K562 (cell line): ENCODE results near the gene ZNRF2. TPM values are rescaled to one million over a fixed set of nuclear protein-coding genes. Genes with fewer than 3 reads are reported as not detected.

Experiments
- ARID2 ChIP-seq: fragments of 450-650 bp; IDR thresholded peaks from 2 replicates; pipeline ENCODE4 v1.6.1; 2017; ENCODE audit warnings: antibody characterized with exemption, mild to moderate bottlenecking
- BACH1 ChIP-seq: fragments of 200-800 bp; sonication (Bioruptor generic); IDR thresholded peaks from 2 replicates; pipeline ENCODE4 v1.6.1; 2016; ENCODE audit warnings: missing genetic modification characterization, missing compliant biosample characterization
- CBFA2T2 ChIP-seq: fragments of 450-650 bp; conservative IDR thresholded peaks from 2 replicates; pipeline ENCODE4 v1.6.1; 2017; ENCODE audit warnings: mild to moderate bottlenecking
- EP400 ChIP-seq: fragments of 450-650 bp; IDR thresholded peaks from 2 replicates; pipeline ENCODE4 v1.6.1; 2017; ENCODE audit warnings: antibody characterized with exemption, mild to moderate bottlenecking, moderate library complexity
- ETS2 ChIP-seq: IDR thresholded peaks from 2 replicates; pipeline ENCODE4 v1.6.1; 2016; ENCODE audit warnings: borderline replicate concordance, missing genetic modification characterization, mild to moderate bottlenecking, moderate library complexity, missing compliant biosample characterization; ENCODE audit not compliant: poor library complexity, severe bottlenecking
- FOXA3 ChIP-seq, 2 experiments: fragments of 450-650 bp in 1 of 2; sonication (generic) in 1 of 2; formaldehyde crosslinking; IDR thresholded peaks in 1 of 2; conservative IDR thresholded peaks in 1 of 2; 2 replicates each; pipeline versions ENCODE4 v1.4.0 to v1.8.0; 2020 to 2022; ENCODE audit warnings: mild to moderate bottlenecking in 2 of 2, missing genetic modification reagents in 1 of 2
- HMGN3 ChIP-seq: IDR thresholded peaks from 2 replicates; pipeline ENCODE4 v1.6.1; 2011; ENCODE audit warnings: borderline replicate concordance, low read depth, mild to moderate bottlenecking, mixed read lengths, low read length; ENCODE audit not compliant: insufficient read length; ENCODE audit errors: extremely low read depth
- IRF2 ChIP-seq: sonication (generic); formaldehyde crosslinking; IDR thresholded peaks from 2 replicates; pipeline ENCODE4 v1.8.1; 2022; ENCODE audit warnings: mild to moderate bottlenecking, missing genetic modification reagents
- MAZ ChIP-seq, 2 experiments: fragments of 450-650 bp in 1 of 2; sonication (generic) in 1 of 2; formaldehyde crosslinking; IDR thresholded peaks in 1 of 2; conservative IDR thresholded peaks in 1 of 2; 2 replicates each; pipeline versions ENCODE4 v1.4.0 to v1.5.0; 2020; ENCODE audit warnings: mild to moderate bottlenecking in 1 of 2, missing genetic modification reagents in 1 of 2
- MEIS2 ChIP-seq: fragments of 450-650 bp; IDR thresholded peaks from 2 replicates; pipeline ENCODE4 v1.6.1; 2014; ENCODE audit warnings: mild to moderate bottlenecking; ENCODE audit not compliant: partially characterized antibody
- MTF1 ChIP-seq: fragments of 250-450 bp; sonication (Bioruptor Pico); IDR thresholded peaks from 2 replicates; pipeline ENCODE4 v1.9.0; 2021; ENCODE audit warnings: moderate library complexity, mild to moderate bottlenecking, inconsistent platforms, borderline replicate concordance
- NFRKB ChIP-seq: fragments of 450-650 bp; IDR thresholded peaks from 2 replicates; pipeline ENCODE4 v1.6.1; 2016; ENCODE audit warnings: low read depth
- POLR2AphosphoS5 ChIP-seq: IDR thresholded peaks from 2 replicates; pipeline ENCODE4 v1.6.1; 2011; ENCODE audit warnings: mild to moderate bottlenecking, low read depth, low read length, moderate library complexity; ENCODE audit not compliant: control insufficient read depth, insufficient read depth
- SETDB1 ChIP-seq: IDR thresholded peaks from one replicate; pipeline ENCODE4 v1.6.1; 2012; ENCODE audit warnings: low read length, control low read depth, inconsistent platforms
- SIN3B ChIP-seq: fragments of 450-650 bp; IDR thresholded peaks from 2 replicates; pipeline ENCODE4 v1.6.1; 2017; ENCODE audit warnings: low read depth, mild to moderate bottlenecking, moderate library complexity
- ZNF232 ChIP-seq: sonication (generic); formaldehyde crosslinking; IDR thresholded peaks from 2 replicates; pipeline ENCODE4 v1.8.0; 2022; ENCODE audit warnings: mild to moderate bottlenecking, missing genetic modification reagents
- ZNF263 ChIP-seq: sonication (generic); formaldehyde crosslinking; IDR thresholded peaks from 2 replicates; pipeline ENCODE4 v1.8.0; 2022; ENCODE audit warnings: mild to moderate bottlenecking, missing genetic modification reagents, borderline replicate concordance
- ZNF507 ChIP-seq: conservative IDR thresholded peaks from 2 replicates; pipeline ENCODE4 v1.6.1; 2017; ENCODE audit warnings: missing genetic modification characterization, missing compliant biosample characterization
- ZNF780A ChIP-seq: fragments of 250-450 bp; sonication (Bioruptor Pico); IDR thresholded peaks from 2 replicates; pipeline ENCODE4 v1.5.0; 2021; ENCODE audit warnings: mild to moderate bottlenecking
- ZSCAN32 ChIP-seq: fragments of 450-650 bp; formaldehyde crosslinking; IDR thresholded peaks from 2 replicates; pipeline ENCODE4 v1.4.0; 2020; ENCODE audit warnings: mild to moderate bottlenecking, moderate library complexity
- polyA plus RNA-seq, 8 experiments: library from polyadenylated mRNA; depleted of rRNA in 4 of 8; stranded (reverse) in 5 of 8; unstranded in 3 of 8; fragments of >200 nt; fragmentation: Nextera tagmentation in 2 of 8; fragmentation: Illumina TruSeq in 1 of 8; extraction: Ambion mirVana in 2 of 8; extraction: Trizol in 1 of 8; gene quantifications; 2 replicates each; pipeline versions ENCODE4 v1.2.1 to v1.2.3, GENCODE V29; 2011 to 2014; ENCODE audit warnings: inconsistent platforms in 1 of 8, missing spikeins in 1 of 8
- total RNA-seq, 7 experiments: library from RNA; depleted of rRNA in 6 of 7; stranded (reverse); fragments of >200 nt in 6 of 7; fragmentation: Illumina TruSeq in 2 of 7; extraction: Trizol in 2 of 7; gene quantifications; 2 replicates each; pipeline versions ENCODE4 v1.2.1 to v1.2.3, GENCODE V29; 2011 to 2021; ENCODE audit warnings: low replicate concordance in 1 of 7
- TF ChIP-seq, protein P1 (sequence below): fragments of 200-400 bp; formaldehyde crosslinking; IDR thresholded peaks from 2 replicates; pipeline ENCODE4 v1.6.1; 2017; ENCODE audit warnings: mild to moderate bottlenecking, low read depth, low read length, moderate library complexity
- TF ChIP-seq, protein P2 (sequence below): fragments of 250-450 bp; sonication (Bioruptor Pico); IDR thresholded peaks from 2 replicates; pipeline ENCODE4 v1.5.0; 2020; ENCODE audit warnings: mild to moderate bottlenecking, borderline replicate concordance
- TF ChIP-seq, protein P3 (sequence below): sonication (generic); formaldehyde crosslinking; IDR thresholded peaks from 2 replicates; pipeline ENCODE4 v1.5.0; 2020; ENCODE audit warnings: missing genetic modification reagents

ZNRF2 gene
- total and polyA plus RNA-seq, 9 of the 15 experiments (the other 6 are each of a cell fraction or from before 2014, with no cell fraction given), result 1.1 to 13.9 (median 5.5) TPM

DNA sequence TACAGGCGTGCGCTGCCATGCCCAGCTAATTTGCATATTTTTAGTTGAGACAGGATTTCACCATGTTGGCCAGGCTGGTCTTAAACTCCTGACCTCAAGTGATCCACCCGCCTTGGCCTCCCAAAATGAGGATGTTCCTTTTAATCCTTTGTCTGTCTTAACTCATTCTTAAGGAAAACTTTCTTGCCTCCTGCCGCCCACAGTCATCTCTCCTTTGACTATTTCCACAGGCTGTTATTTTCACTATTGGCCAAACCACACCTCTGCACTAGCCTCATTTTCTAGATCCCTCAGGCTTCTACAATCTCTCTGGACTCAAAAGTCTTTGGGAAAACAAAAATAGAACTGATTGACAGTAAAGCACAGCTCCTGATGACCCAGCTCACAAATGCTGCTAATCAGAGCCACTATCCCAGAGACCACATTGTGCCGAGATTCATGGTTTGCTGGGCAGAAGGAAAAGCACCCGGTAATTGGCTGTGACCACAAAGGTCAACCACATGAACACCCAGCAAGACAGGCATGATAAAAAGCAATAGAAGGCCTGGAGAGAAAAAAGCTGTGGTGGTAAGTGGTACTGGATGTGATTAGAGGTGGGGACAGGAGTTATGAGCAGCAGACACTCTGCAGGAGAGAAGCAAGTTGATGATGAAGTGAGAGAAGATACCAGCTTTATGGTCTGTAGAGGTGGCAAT, 44.1 kb upstream of the ZNRF2 start (continued):
- TF ChIP-seq MAZ (CRISPR knock-in tag; conservative IDR thresholded peaks at IDR 0.05 in 1 of 2, IDR thresholded peaks at IDR 0.05 in 1 of 2), result no peak
- TF ChIP-seq ZSCAN32, result no peak
- TF ChIP-seq, protein P1, sequence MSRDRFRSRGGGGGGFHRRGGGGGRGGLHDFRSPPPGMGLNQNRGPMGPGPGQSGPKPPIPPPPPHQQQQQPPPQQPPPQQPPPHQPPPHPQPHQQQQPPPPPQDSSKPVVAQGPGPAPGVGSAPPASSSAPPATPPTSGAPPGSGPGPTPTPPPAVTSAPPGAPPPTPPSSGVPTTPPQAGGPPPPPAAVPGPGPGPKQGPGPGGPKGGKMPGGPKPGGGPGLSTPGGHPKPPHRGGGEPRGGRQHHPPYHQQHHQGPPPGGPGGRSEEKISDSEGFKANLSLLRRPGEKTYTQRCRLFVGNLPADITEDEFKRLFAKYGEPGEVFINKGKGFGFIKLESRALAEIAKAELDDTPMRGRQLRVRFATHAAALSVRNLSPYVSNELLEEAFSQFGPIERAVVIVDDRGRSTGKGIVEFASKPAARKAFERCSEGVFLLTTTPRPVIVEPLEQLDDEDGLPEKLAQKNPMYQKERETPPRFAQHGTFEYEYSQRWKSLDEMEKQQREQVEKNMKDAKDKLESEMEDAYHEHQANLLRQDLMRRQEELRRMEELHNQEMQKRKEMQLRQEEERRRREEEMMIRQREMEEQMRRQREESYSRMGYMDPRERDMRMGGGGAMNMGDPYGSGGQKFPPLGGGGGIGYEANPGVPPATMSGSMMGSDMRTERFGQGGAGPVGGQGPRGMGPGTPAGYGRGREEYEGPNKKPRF, result no peak
- TF ChIP-seq POLR2AphosphoS5, result 0 out of 2 replicates have a peak, but pooled peaks have one; percentile 41
- TF ChIP-seq CBFA2T2, result peak; percentile 72
- TF ChIP-seq HMGN3, result no peak
- TF ChIP-seq IRF2, result no peak
- peak; percentile 37; the same call in 1 of the 2 replicates for TF ChIP-seq BACH1 (tag)
- no peak for TF ChIP-seq MTF1
- TF ChIP-seq EP400, result no peak
- no peak for TF ChIP-seq ZNF232
- TF ChIP-seq MEIS2, result peak; percentile 32
- no peak for TF ChIP-seq ZNF780A (CRISPR knock-in tag)
- no peak for TF ChIP-seq FOXA3 (CRISPR knock-in tag; conservative IDR thresholded peaks at IDR 0.05 in 1 of 2, IDR thresholded peaks at IDR 0.05 in 1 of 2)
- TF ChIP-seq, protein P2, sequence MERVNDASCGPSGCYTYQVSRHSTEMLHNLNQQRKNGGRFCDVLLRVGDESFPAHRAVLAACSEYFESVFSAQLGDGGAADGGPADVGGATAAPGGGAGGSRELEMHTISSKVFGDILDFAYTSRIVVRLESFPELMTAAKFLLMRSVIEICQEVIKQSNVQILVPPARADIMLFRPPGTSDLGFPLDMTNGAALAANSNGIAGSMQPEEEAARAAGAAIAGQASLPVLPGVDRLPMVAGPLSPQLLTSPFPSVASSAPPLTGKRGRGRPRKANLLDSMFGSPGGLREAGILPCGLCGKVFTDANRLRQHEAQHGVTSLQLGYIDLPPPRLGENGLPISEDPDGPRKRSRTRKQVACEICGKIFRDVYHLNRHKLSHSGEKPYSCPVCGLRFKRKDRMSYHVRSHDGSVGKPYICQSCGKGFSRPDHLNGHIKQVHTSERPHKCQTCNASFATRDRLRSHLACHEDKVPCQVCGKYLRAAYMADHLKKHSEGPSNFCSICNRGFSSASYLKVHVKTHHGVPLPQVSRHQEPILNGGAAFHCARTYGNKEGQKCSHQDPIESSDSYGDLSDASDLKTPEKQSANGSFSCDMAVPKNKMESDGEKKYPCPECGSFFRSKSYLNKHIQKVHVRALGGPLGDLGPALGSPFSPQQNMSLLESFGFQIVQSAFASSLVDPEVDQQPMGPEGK (CRISPR knock-in tag), result no peak
- TF ChIP-seq SETDB1, result no peak
- no peak for TF ChIP-seq ETS2
- no peak for TF ChIP-seq ZNF263 (CRISPR knock-in tag)
- no peak for TF ChIP-seq ARID2
- TF ChIP-seq NFRKB, result no peak
- TF ChIP-seq, protein P3, sequence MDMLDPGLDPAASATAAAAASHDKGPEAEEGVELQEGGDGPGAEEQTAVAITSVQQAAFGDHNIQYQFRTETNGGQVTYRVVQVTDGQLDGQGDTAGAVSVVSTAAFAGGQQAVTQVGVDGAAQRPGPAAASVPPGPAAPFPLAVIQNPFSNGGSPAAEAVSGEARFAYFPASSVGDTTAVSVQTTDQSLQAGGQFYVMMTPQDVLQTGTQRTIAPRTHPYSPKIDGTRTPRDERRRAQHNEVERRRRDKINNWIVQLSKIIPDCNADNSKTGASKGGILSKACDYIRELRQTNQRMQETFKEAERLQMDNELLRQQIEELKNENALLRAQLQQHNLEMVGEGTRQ (CRISPR knock-in tag), result no peak
- TF ChIP-seq ZNF507 (tag), result no peak
- no peak for TF ChIP-seq SIN3B
